ENCODE measurements around the gene ESRRB. TPM values are rescaled to one million over a fixed set of nuclear protein-coding genes. Genes with fewer than 3 reads are reported as not detected.

Gene ESRRB
- total RNA-seq, 1 experiment from 2014 or later = 1.6 TPM

GRCh38 chr14:76502638-76503037 lies 126.7 kb downstream of the ESRRB start:
- Mint-ChIP-seq H3K27me3 (ENCODE audit: low read depth) (no peaks in the 10 kb centered on the region), H3K4me3 (no peak overlapping the region), H3K36me3 (no peaks in the 10 kb centered on the region), H3K27ac (no peak overlapping the region), H3K4me1 (no peaks in the 10 kb centered on the region), H3K9me3 (no peaks in the 10 kb centered on the region)
- ChIA-PET POLR2A (no interaction called here), CTCF (interaction anchor here (1.0 kb wide), 1 partner anchor 47 kb away, joined by 3 read pairs; no protein-coding TSS in a partner anchor)
- DNase-seq (ENCODE audit: low spot score) (no peak), ATAC-seq (no peak)
- TF ChIP-seq PRDM15 (CRISPR knock-in tag; IDR thresholded peaks at IDR 0.05) (no peak), TEAD4 (CRISPR knock-in tag; IDR thresholded peaks at IDR 0.05) (no peak), ELF4 (CRISPR knock-in tag; IDR thresholded peaks at IDR 0.05; ENCODE audit: low read depth) (no peak)

GRCh38 chr14:76509311-76509710 lies 133.4 kb downstream of the ESRRB start:
- ChIA-PET CTCF (interaction anchor here (0.8 to 1.3 kb wide), 2 partner anchors 11 to 54 kb away, joined by 3 read pairs; no protein-coding TSS in a partner anchor), POLR2A (no interaction called here)
- TF ChIP-seq NR2C2 (CRISPR knock-in tag; IDR thresholded peaks at IDR 0.05) (no peak), E2F1 (CRISPR knock-in tag; IDR thresholded peaks at IDR 0.05) (no peak), ARID4B (CRISPR knock-in tag; IDR thresholded peaks at IDR 0.05; ENCODE audit: borderline replicate concordance) (no peak), TCF7 (CRISPR knock-in tag; IDR thresholded peaks at IDR 0.05; ENCODE audit: low read depth) (no peak), E2F4 (CRISPR knock-in tag; IDR thresholded peaks at IDR 0.05; ENCODE audit: borderline replicate concordance, low read depth) (no peak), GTF2I (CRISPR knock-in tag; conservative IDR thresholded peaks at IDR 0.05) (no peak), FOXP4 (CRISPR knock-in tag; IDR thresholded peaks at IDR 0.05) (no peak), ZNF416 (CRISPR knock-in tag; IDR thresholded peaks at IDR 0.05) (no peak), TEAD1 (CRISPR knock-in tag; IDR thresholded peaks at IDR 0.05) (no peak), HMGA2 (CRISPR knock-in tag; IDR thresholded peaks at IDR 0.05) (no peak), GABPB1 (CRISPR knock-in tag; IDR thresholded peaks at IDR 0.05) (no peak), RELA (CRISPR knock-in tag; IDR thresholded peaks at IDR 0.05; ENCODE audit: borderline replicate concordance) (no peak), ZNF423 (CRISPR knock-in tag; IDR thresholded peaks at IDR 0.05) (no peak), TP53 (CRISPR knock-in tag; IDR thresholded peaks at IDR 0.05) (no peak), JUN (CRISPR knock-in tag; IDR thresholded peaks at IDR 0.05) (no peak), FOXJ3 (CRISPR knock-in tag; IDR thresholded peaks at IDR 0.05; ENCODE audit: borderline replicate concordance) (no peak), ESRRA (CRISPR knock-in tag; IDR thresholded peaks at IDR 0.05; ENCODE audit: borderline replicate concordance) (no peak), NFATC4 (CRISPR knock-in tag; IDR thresholded peaks at IDR 0.05) (no peak), ATF1 (CRISPR knock-in tag; IDR thresholded peaks at IDR 0.05) (no peak)
- Mint-ChIP-seq H3K27me3 (ENCODE audit: low read depth) (no peaks in the 10 kb centered on the region; the same call in 1 of the 2 replicates), H3K36me3 (no peaks in the 10 kb centered on the region), H3K9me3 (no peaks in the 10 kb centered on the region), H3K27ac (no peak overlapping the region), H3K4me3 (no peak overlapping the region), H3K4me1 (peaks cover 12% of the 10 kb centered on the region)
- no peak for DNase-seq (ENCODE audit: low spot score)
- ATAC-seq = peak; percentile 61

Data from WTC11 (cell line).